MM.1S (cell line): ENCODE data around the gene WDR1.

Experiments used
- DNase-seq: peaks from one replicate; pipeline ENCODE4 v3.0.0-alpha.2; 2015
- H2AFZ ChIP-seq: fragments of 300-600 bp; sonication (generic); 2 replicates; pipeline ENCODE4 v1.6.0; 2016; ENCODE audit warnings: antibody characterized with exemption, low read length
- H3F3A ChIP-seq: fragments of 300-600 bp; sonication (generic); 2 replicates; pipeline ENCODE4 v1.6.1; 2016; ENCODE audit warnings: mild to moderate bottlenecking, antibody characterized with exemption, low read length, moderate library complexity, mixed read lengths; ENCODE audit not compliant: insufficient read depth
- H3K27ac ChIP-seq: fragments of 300-600 bp; sonication (generic); 2 replicates; pipeline ENCODE4 v1.5.1; 2016; ENCODE audit warnings: mild to moderate bottlenecking, low read length
- H3K27me3 ChIP-seq: fragments of 300-600 bp; sonication (generic); replicated peaks from 2 replicates; pipeline ENCODE4 v1.6.0; 2016; ENCODE audit warnings: low read length; ENCODE audit not compliant: insufficient read depth
- H3K36me3 ChIP-seq: fragments of 300-600 bp; sonication (generic); replicated peaks from 2 replicates; pipeline ENCODE4 v1.6.1; 2016; ENCODE audit warnings: mild to moderate bottlenecking, low read length, mixed read lengths; ENCODE audit not compliant: insufficient read depth
- H3K4me1 ChIP-seq: fragments of 300-600 bp; sonication (generic); 2 replicates; pipeline ENCODE4 v1.6.1; 2016; ENCODE audit warnings: low read length, mixed read lengths
- H3K4me2 ChIP-seq: fragments of 300-600 bp; sonication (generic); 2 replicates; pipeline ENCODE4 v1.6.0; 2016; ENCODE audit warnings: low read depth, low read length
- H3K4me3 ChIP-seq: fragments of 300-600 bp; sonication (generic); 2 replicates; pipeline ENCODE4 v1.5.1; 2016; ENCODE audit warnings: low read length, mixed read lengths
- H3K79me2 ChIP-seq: fragments of 300-600 bp; sonication (generic); 2 replicates; pipeline ENCODE4 v1.6.1; 2016; ENCODE audit warnings: mixed run types, low read length, mixed read lengths
- H3K9ac ChIP-seq: fragments of 300-600 bp; sonication (generic); 2 replicates; pipeline ENCODE4 v1.6.1; 2016; ENCODE audit warnings: low read length, mixed read lengths
- H3K9me2 ChIP-seq: fragments of 300-600 bp; sonication (generic); replicated peaks from 2 replicates; pipeline ENCODE4 v1.6.1; 2016; ENCODE audit warnings: mild to moderate bottlenecking, low read length, mixed read lengths; ENCODE audit not compliant: insufficient read depth
- H3K9me3 ChIP-seq: fragments of 300-600 bp; sonication (generic); replicated peaks from 2 replicates; pipeline ENCODE4 v1.6.1; 2016; ENCODE audit warnings: mild to moderate bottlenecking, low read length, mixed read lengths; ENCODE audit not compliant: insufficient read depth
- H4K20me1 ChIP-seq: fragments of 300-600 bp; sonication (generic); 2 replicates; pipeline ENCODE4 v1.6.1; 2016; ENCODE audit warnings: mild to moderate bottlenecking, low read length, moderate library complexity, mixed read lengths; ENCODE audit not compliant: insufficient read depth
- EZH2 ChIP-seq: fragments of 300-600 bp; sonication (generic); optimal IDR thresholded peaks from 2 replicates; pipeline ENCODE3; 2017; ENCODE audit warnings: low read depth, mild to moderate bottlenecking, antibody characterized with exemption, low read length, mixed read lengths
- EZH2phosphoT487 ChIP-seq: fragments of 300-600 bp; sonication (generic); IDR thresholded peaks from 2 replicates; pipeline ENCODE4 v1.6.1; 2018; ENCODE audit warnings: antibody characterized with exemption, low read length
- TF ChIP-seq, protein P1 (sequence below): fragments of 300-600 bp; sonication (generic); IDR thresholded peaks from 2 replicates; pipeline ENCODE4 v1.5.1; 2016; ENCODE audit warnings: antibody characterized with exemption, low read length, mixed read lengths

Gene WDR1

DNA sequence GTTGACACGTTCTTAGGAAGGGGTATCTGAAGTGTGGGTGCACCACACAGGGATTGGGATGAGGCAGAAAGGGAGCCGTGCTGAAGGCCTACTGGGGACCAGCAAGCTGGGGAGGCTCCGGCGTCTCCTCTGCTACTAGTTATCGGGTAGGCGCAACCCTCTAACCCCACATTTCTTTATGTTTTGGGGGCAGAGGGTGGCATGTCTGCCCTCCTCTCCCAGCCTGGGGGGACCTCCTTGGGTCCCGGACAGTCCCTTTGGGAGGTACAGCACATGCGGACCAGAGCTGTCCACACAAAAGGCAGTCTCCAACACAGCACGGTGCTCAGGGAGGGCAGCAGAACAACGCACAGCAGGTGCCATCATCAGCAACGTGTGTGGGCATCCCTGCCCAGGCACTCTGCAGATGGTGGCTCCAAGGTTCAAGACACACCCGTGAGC lies 33.2 kb downstream of the WDR1 start:
- Histone ChIP-seq H3K79me2 (peaks cover 34% of the 10 kb centered on the region), H3K27me3 (no peaks in the 10 kb centered on the region), H3K4me1 (no peaks in the 10 kb centered on the region), H2AFZ (no peak overlapping the region), H3K9ac (no peak overlapping the region), H3K27ac (no peak overlapping the region), H3K9me2 (no peaks in the 10 kb centered on the region), H3K36me3 (peaks cover 25% of the 10 kb centered on the region), H3F3A (no peaks in the 10 kb centered on the region), H3K4me3 (no peak overlapping the region), H4K20me1 (no peaks in the 10 kb centered on the region), H3K9me3 (no peaks in the 10 kb centered on the region), H3K4me2 (no peak overlapping the region)
- no peak for DNase-seq
- TF ChIP-seq, protein P1, sequence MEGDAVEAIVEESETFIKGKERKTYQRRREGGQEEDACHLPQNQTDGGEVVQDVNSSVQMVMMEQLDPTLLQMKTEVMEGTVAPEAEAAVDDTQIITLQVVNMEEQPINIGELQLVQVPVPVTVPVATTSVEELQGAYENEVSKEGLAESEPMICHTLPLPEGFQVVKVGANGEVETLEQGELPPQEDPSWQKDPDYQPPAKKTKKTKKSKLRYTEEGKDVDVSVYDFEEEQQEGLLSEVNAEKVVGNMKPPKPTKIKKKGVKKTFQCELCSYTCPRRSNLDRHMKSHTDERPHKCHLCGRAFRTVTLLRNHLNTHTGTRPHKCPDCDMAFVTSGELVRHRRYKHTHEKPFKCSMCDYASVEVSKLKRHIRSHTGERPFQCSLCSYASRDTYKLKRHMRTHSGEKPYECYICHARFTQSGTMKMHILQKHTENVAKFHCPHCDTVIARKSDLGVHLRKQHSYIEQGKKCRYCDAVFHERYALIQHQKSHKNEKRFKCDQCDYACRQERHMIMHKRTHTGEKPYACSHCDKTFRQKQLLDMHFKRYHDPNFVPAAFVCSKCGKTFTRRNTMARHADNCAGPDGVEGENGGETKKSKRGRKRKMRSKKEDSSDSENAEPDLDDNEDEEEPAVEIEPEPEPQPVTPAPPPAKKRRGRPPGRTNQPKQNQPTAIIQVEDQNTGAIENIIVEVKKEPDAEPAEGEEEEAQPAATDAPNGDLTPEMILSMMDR = no peak
- no peak for TF ChIP-seq EZH2phosphoT487
- no peak for TF ChIP-seq EZH2

DNA sequence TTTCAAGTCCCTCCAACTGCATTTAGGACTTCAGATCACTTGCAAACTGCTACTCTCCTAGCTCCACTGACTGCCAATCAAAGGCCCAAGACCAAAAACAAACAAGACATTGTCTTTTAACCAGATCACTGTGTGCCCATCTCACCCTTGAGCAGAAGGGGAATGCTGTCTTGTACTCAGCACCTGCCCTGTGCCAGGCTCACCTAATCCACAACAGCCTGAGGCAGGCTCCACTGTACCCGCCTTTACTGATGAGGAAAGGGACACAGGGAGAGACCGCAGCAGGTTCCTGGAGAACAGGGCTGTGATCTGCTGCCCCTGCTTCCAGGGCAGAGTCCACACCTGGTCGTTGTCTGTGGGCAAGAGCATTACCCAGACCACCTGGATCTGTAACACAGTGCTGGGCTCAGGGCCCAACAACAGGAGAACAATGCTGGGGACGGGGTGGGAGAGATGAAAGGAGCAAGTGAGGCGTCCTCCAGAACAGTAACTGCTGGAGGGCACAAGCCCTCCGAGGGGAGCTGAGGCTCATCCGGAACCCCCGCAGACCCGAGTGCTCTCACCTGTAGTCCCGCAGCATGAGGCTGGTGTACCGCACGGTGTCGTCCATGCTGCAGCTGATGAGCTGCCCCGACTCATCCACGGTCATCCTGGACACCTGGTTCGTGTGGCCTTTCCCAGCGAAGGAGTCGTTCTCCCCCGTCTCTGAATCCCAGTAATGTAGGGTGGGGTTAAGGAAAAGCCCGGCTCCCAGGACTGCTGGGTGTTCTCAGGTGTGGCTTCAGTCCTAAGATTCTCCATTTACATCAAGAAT lies 33.9 kb downstream of the WDR1 start:
- Histone ChIP-seq H4K20me1 (no peaks in the 10 kb centered on the region), H3K4me3 (no peak overlapping the region), H3K36me3 (peaks cover 18% of the 10 kb centered on the region), H3K4me1 (no peaks in the 10 kb centered on the region), H3F3A (no peaks in the 10 kb centered on the region), H3K27me3 (no peaks in the 10 kb centered on the region), H3K9me3 (no peaks in the 10 kb centered on the region), H3K79me2 (peaks cover 27% of the 10 kb centered on the region), H3K9me2 (no peaks in the 10 kb centered on the region), H3K9ac (no peak overlapping the region), H2AFZ (no peak overlapping the region), H3K27ac (no peak overlapping the region), H3K4me2 (no peak overlapping the region)
- TF ChIP-seq, protein P1 = no peak
- TF ChIP-seq EZH2 = no peak
- TF ChIP-seq EZH2phosphoT487 = no peak
- DNase-seq = no peak

DNA sequence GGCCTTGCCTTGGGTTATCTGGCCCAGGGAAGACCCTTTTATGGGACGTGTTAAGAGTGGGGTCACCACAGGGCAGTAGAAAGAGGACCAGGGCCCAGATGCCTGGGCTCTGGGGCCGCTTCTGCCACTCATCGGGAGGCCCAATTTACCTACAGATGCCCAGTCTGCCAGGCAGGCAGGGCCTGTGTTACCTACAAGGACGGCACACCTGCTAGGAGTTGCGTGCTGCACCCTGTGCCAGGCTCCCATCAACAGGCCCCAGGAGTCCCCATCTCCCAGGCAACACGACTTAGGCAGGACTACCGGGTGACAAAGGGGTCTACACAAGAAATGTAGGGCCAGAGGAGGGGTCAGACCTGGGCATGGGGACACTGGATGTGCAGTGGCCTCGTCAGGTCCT lies 34.6 kb downstream of the WDR1 start:
- Histone ChIP-seq H3K4me1 (no peaks in the 10 kb centered on the region), H3K9me2 (no peaks in the 10 kb centered on the region), H3K4me3 (no peak overlapping the region), H4K20me1 (no peaks in the 10 kb centered on the region), H2AFZ (no peak overlapping the region), H3F3A (no peaks in the 10 kb centered on the region), H3K9ac (no peak overlapping the region), H3K27me3 (no peaks in the 10 kb centered on the region), H3K79me2 (peaks cover 21% of the 10 kb centered on the region; the same call in 1 of the 2 replicates), H3K36me3 (peaks cover 16% of the 10 kb centered on the region; the same call in 1 of the 2 replicates), H3K27ac (no peak overlapping the region), H3K9me3 (no peaks in the 10 kb centered on the region), H3K4me2 (no peak overlapping the region)
- no peak for DNase-seq
- TF ChIP-seq, protein P1 = no peak
- TF ChIP-seq EZH2phosphoT487 (no peak), EZH2 (no peak)
